ENCODE results near the gene AP4E1.

DNA sequence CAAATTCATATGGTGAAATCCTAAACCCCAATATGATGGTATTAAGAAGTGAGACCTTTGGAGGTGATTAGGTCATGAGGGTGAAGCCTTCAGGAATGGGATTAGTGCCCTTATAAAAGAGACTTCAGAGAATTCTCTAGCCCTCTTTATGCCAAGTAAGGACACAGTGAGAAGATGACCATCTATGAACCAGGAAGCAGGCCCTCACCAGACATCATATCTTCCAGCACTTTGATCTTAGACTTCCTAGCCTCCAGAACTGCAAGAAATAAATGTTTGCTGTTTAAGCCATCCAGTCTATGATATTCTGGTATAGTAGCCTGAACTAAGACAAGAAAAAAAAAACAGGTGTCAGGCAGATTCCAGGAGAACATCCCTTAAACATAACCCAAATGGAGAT, 45.9 kb upstream of the AP4E1 start:
- TF ChIP-seq EP300 (IDR thresholded peaks at IDR 0.05): no peak
- TF ChIP-seq CTCF (IDR thresholded peaks at IDR 0.05): no peak
- TF ChIP-seq POLR2A (IDR thresholded peaks at IDR 0.05; ENCODE audit: low read depth): no peak

Data from esophagus muscularis mucosa (tissue), 4 donors.